HepG2 (cell line): ENCODE results near the gene OTOG. TPM values are rescaled to one million over a fixed set of nuclear protein-coding genes. Genes with fewer than 3 reads are reported as not detected.

Source experiments
- ATAC-seq: fragments of 200-7000 bp; cut with Tn5 transposase; 3 replicates; pipeline ENCODE4 v1.9.1; 2020; ENCODE audit warnings: mild to moderate bottlenecking, moderate library complexity
- BruUV-seq: library from RNA; stranded (reverse); fragments of 400-500 nt; replicated peaks from 2 replicates; lab custom pipeline; 2021; lab: Mats Ljungman, UMichigan
- CTCF ChIA-PET: fragments of 300-600 bp; formaldehyde crosslinking; extraction: SDS; loops from one replicate; lab custom pipeline; 2021; ENCODE audit warnings: low total read pairs, inconsistent platforms, low intra/inter-chr PET ratio; lab: Yijun Ruan, JAX
- POLR2A ChIA-PET: fragments of 350-600 bp; sonication (Branson Sonifier 250); formaldehyde crosslinking; loops from one replicate; lab custom pipeline; 2020; ENCODE audit warnings: antibody characterized with exemption, inconsistent platforms; lab: Yijun Ruan, JAX
- DNase-seq: peaks from one replicate; pipeline ENCODE4 v3.0.0-alpha.2; 2015; ENCODE audit warnings: low spot score
- FAIRE-seq: peaks from 3 replicates; lab custom pipeline; 2011; peaks lifted over from hg19 to GRCh38; lab: Jason Lieb, UNC
- H2AFZ ChIP-seq: one replicate; pipeline ENCODE4 v1.6.1; 2011; ENCODE audit warnings: low read length, inconsistent platforms
- H3K27ac ChIP-seq: fragments of 300-600 bp; 3 replicates; pipeline ENCODE4 v1.8.0; 2011; ENCODE audit warnings: mixed run types, mild to moderate bottlenecking, mixed read lengths, low read length, inconsistent platforms; ENCODE audit not compliant: insufficient read depth; ENCODE audit errors: extremely low read length
- H3K27me3 ChIP-seq, 2 experiments: fragments of 200-600 bp in 1 of 2; 2 replicates in 1 of 2; 3 replicates in 1 of 2; pipeline versions ENCODE4 v1.6.0 to v1.8.0; 2011; ENCODE audit warnings: low read length in 2 of 2, mild to moderate bottlenecking in 2 of 2, moderate library complexity in 2 of 2, inconsistent platforms in 1 of 2; ENCODE audit not compliant: insufficient read depth in 2 of 2, control insufficient read depth in 1 of 2
- H3K36me3 ChIP-seq, 2 experiments: fragments of 200-600 bp in 1 of 2; replicated peaks in 1 of 2; 2 replicates in 1 of 2; 3 replicates in 1 of 2; pipeline versions ENCODE4 v1.5.1 to v1.8.0; 2011; ENCODE audit warnings: low read length in 2 of 2, inconsistent platforms in 1 of 2; ENCODE audit not compliant: insufficient read depth in 2 of 2, control insufficient read depth in 1 of 2
- H3K4me1 ChIP-seq: 2 replicates; pipeline ENCODE4 v1.5.1; 2012; ENCODE audit warnings: low read length, inconsistent platforms; ENCODE audit not compliant: insufficient read depth
- H3K4me2 ChIP-seq: 2 replicates; pipeline ENCODE4 v1.6.0; 2011; ENCODE audit warnings: low read depth, low read length, inconsistent platforms
- H3K4me3 ChIP-seq, 3 experiments: fragments of 200-600 bp in 1 of 3; sonication (generic), shearing (Covaris generic) in 1 of 3; replicated peaks in 1 of 3; 2 replicates each; pipeline ENCODE4 v1.5.1; 2011 to 2016; ENCODE audit warnings: low read length in 3 of 3, inconsistent platforms in 2 of 3, low read depth in 2 of 3, mild to moderate bottlenecking in 2 of 3, control low read depth in 1 of 3, mixed read lengths in 1 of 3; ENCODE audit not compliant: insufficient read depth in 1 of 3
- H3K79me2 ChIP-seq: one replicate; pipeline ENCODE4 v1.6.1; 2011; ENCODE audit warnings: low read length, inconsistent platforms; ENCODE audit not compliant: insufficient read depth
- H3K9ac ChIP-seq: 2 replicates; pipeline ENCODE4 v1.6.0; 2011; ENCODE audit warnings: mild to moderate bottlenecking, low read depth, low read length, inconsistent platforms; ENCODE audit not compliant: insufficient read depth
- H3K9me3 ChIP-seq: 2 replicates; pipeline ENCODE4 v1.5.1; 2012; ENCODE audit warnings: mild to moderate bottlenecking, low read length
- H4K20me1 ChIP-seq: 2 replicates; pipeline ENCODE4 v1.6.0; 2011; ENCODE audit warnings: inconsistent platforms, mild to moderate bottlenecking, low read length, moderate library complexity; ENCODE audit not compliant: insufficient read depth
- CHCHD3 ChIP-seq: sonication (generic); formaldehyde crosslinking; IDR thresholded peaks from 2 replicates; pipeline ENCODE4 v1.8.0; 2022; ENCODE audit warnings: mild to moderate bottlenecking, missing genetic modification reagents, moderate library complexity
- CREBL2 ChIP-seq: sonication (generic); formaldehyde crosslinking; IDR thresholded peaks from 2 replicates; pipeline ENCODE4 v1.8.1; 2023; ENCODE audit warnings: missing genetic modification reagents, mild to moderate bottlenecking, borderline replicate concordance
- GFI1 ChIP-seq: sonication (generic); formaldehyde crosslinking; IDR thresholded peaks from 2 replicates; pipeline ENCODE4 v1.5.0; 2020; ENCODE audit warnings: missing genetic modification reagents, mild to moderate bottlenecking, borderline replicate concordance
- GPN1 ChIP-seq: sonication (generic); formaldehyde crosslinking; IDR thresholded peaks from 2 replicates; pipeline ENCODE4 v1.5.1; 2020; ENCODE audit warnings: missing genetic modification reagents, borderline replicate concordance
- KAT2B ChIP-seq: fragments of 150-350 bp; IDR thresholded peaks from 2 replicates; pipeline ENCODE4 v1.6.1; 2014; ENCODE audit warnings: low read depth, low read length, borderline replicate concordance
- KLF16 ChIP-seq, 2 experiments: sonication (generic) in 1 of 2; formaldehyde crosslinking in 1 of 2; IDR thresholded peaks; 2 replicates each; pipeline versions ENCODE4 v1.6.1 to v1.8.0; 2016 to 2023; ENCODE audit warnings: missing genetic modification reagents in 2 of 2, missing compliant biosample characterization in 1 of 2
- MEIS1 ChIP-seq: sonication (generic); formaldehyde crosslinking; IDR thresholded peaks from 2 replicates; pipeline ENCODE4 v1.9.0; 2021; ENCODE audit warnings: mild to moderate bottlenecking, missing genetic modification reagents, moderate library complexity, borderline replicate concordance
- NFIC ChIP-seq: IDR thresholded peaks from 2 replicates; pipeline ENCODE4 v1.6.1; 2012; ENCODE audit warnings: mild to moderate bottlenecking, low read length, inconsistent platforms
- NKX3-1 ChIP-seq: sonication (generic); formaldehyde crosslinking; IDR thresholded peaks from 2 replicates; pipeline ENCODE4 v1.5.0; 2020; ENCODE audit warnings: missing genetic modification reagents
- NONO ChIP-seq, 2 experiments: fragments of 450-650 bp in 1 of 2; sonication (generic) in 1 of 2; formaldehyde crosslinking in 1 of 2; IDR thresholded peaks in 1 of 2; conservative IDR thresholded peaks in 1 of 2; 2 replicates each; pipeline versions ENCODE4 v1.6.1 to v1.8.0; 2017 to 2022; ENCODE audit warnings: mild to moderate bottlenecking in 1 of 2, missing genetic modification reagents in 1 of 2, moderate library complexity in 1 of 2
- SRSF4 ChIP-seq: fragments of 200-400 bp; formaldehyde crosslinking; IDR thresholded peaks from one replicate; pipeline ENCODE4 v1.6.1; 2018; ENCODE audit warnings: mild to moderate bottlenecking, low read depth, low read length, moderate library complexity; ENCODE audit not compliant: poor library complexity, severe bottlenecking
- ZBTB39 ChIP-seq: sonication (generic); formaldehyde crosslinking; IDR thresholded peaks from 2 replicates; pipeline ENCODE4 v1.5.0; 2020; ENCODE audit warnings: missing genetic modification reagents
- ZFX ChIP-seq: sonication (generic); formaldehyde crosslinking; IDR thresholded peaks from 2 replicates; pipeline ENCODE4 v1.4.0; 2020; ENCODE audit warnings: mild to moderate bottlenecking, low read depth, missing genetic modification reagents, moderate library complexity
- ZNF281 ChIP-seq: sonication (generic); formaldehyde crosslinking; IDR thresholded peaks from 2 replicates; pipeline ENCODE4 v1.4.0; 2020; ENCODE audit warnings: missing genetic modification reagents, borderline replicate concordance
- ZNF350 ChIP-seq: sonication (generic); formaldehyde crosslinking; IDR thresholded peaks from 2 replicates; pipeline ENCODE4 v1.4.0; 2020; ENCODE audit warnings: mild to moderate bottlenecking, low read depth, missing genetic modification reagents, borderline replicate concordance
- ZSCAN30 ChIP-seq: sonication (generic); formaldehyde crosslinking; IDR thresholded peaks from 2 replicates; pipeline ENCODE4 v1.5.0; 2020; ENCODE audit warnings: mild to moderate bottlenecking, missing genetic modification reagents
- WGBS: methylation state at CpG from one replicate; pipeline ENCODE4 v1.1.6; 2017; ENCODE audit warnings: low lambda C conversion rate; 5-methylcytosine and 5-hydroxymethylcytosine counted together
- in situ Hi-C: cut with HindIII; loops from 2 replicates; pipeline ENCODE4 v1.10.0; 2017; ENCODE audit warnings: low pct_unique_long_range_greater_than_20kb; ENCODE audit not compliant: extremely low pct_ligation_motif_present
- intact Hi-C: fragments of 100-400 bp; cut with micrococcal nuclease; formaldehyde crosslinking; loops from one replicate; pipeline ENCODE4 v1.10.0; 2022; ENCODE audit not compliant: unreplicated experiment
- polyA plus RNA-seq, 8 experiments: library from polyadenylated mRNA; depleted of rRNA in 3 of 8; stranded (reverse) in 7 of 8; unstranded in 1 of 8; fragments of >200 nt; fragmentation: Illumina TruSeq in 4 of 8; extraction: Trizol in 4 of 8; gene quantifications; 2 replicates each; pipeline versions ENCODE4 v1.2.1 to v1.2.3, GENCODE V29; 2011 to 2016; ENCODE audit warnings: low read depth in 4 of 8, missing spikeins in 1 of 8, mixed read lengths in 1 of 8; ENCODE audit not compliant: insufficient read depth in 1 of 8
- total RNA-seq, 5 experiments: library from RNA; depleted of rRNA; stranded (reverse); fragments of >200 nt; fragmentation: Illumina TruSeq; extraction: Trizol; gene quantifications; 2 replicates each; pipeline ENCODE4 v1.2.3, GENCODE V29; 2016; ENCODE audit warnings: low read depth in 1 of 5
- TF ChIP-seq, protein P1 (sequence below): sonication (generic); formaldehyde crosslinking; IDR thresholded peaks from 2 replicates; pipeline ENCODE4 v1.4.0; 2020; ENCODE audit warnings: low read depth, mild to moderate bottlenecking, missing genetic modification reagents

The OTOG gene
- total and polyA plus RNA-seq, 2 of the 13 experiments (the other 11 are each of a cell fraction or from before 2014, with no cell fraction given) = not detected

- TF ChIP-seq KLF16 (CRISPR knock-in tag; IDR thresholded peaks at IDR 0.05) (no peak), MEIS1 (no peak), KAT2B (no peak), GPN1 (CRISPR knock-in tag) (no peak), ZSCAN30 (CRISPR knock-in tag) (no peak), ZNF350 (CRISPR knock-in tag) (no peak), CREBL2 (CRISPR knock-in tag) (no peak)
Measured at GRCh38 chr11:17652556-17652955, 105.5 kb downstream of the OTOG start (continued).

GRCh38 chr11:17653611-17654010 lies 106.6 kb downstream of the OTOG start:
- H3K36me3 ChIP-seq = no peaks in the 10 kb centered on the region
- no peak for FAIRE-seq
- no peaks in the 10 kb centered on the region for H4K20me1 ChIP-seq
- no peak overlapping the region for H3K4me3 ChIP-seq
- ATAC-seq = no peak
- in situ Hi-C loops (no loop called here), intact Hi-C loops (no loop called here)
- WGBS = 0% methylated on average over 3 of the region's 10 CpGs
- CTCF ChIA-PET = no interaction called here
- H3K9ac ChIP-seq = no peak overlapping the region
- H3K4me2 ChIP-seq = no peak overlapping the region
- no peak overlapping the region for H3K27ac ChIP-seq
- no TSS peak for BruUV-seq
- DNase-seq = no peak
- peaks cover 13% of the 10 kb centered on the region for H3K4me1 ChIP-seq
- no peak overlapping the region for H2AFZ ChIP-seq
- H3K27me3 ChIP-seq = peaks cover 3 to 44% of the 10 kb centered on the region in 2 experiments; a peak in 4 of 5 replicates
- POLR2A ChIA-PET = no interaction called here
- no peaks in the 10 kb centered on the region for H3K79me2 ChIP-seq
- H3K9me3 ChIP-seq = no peaks in the 10 kb centered on the region
- TF ChIP-seq NFIC (no peak), SRSF4 (no peak), NKX3-1 (CRISPR knock-in tag) (no peak), ZFX (CRISPR knock-in tag) (no peak), NONO (IDR thresholded peaks at IDR 0.05) (no peak), NONO (CRISPR knock-in tag; conservative IDR thresholded peaks at IDR 0.05) (no peak), ZNF281 (CRISPR knock-in tag) (no peak), GFI1 (no peak), ZBTB39 (CRISPR knock-in tag) (no peak), CHCHD3 (CRISPR knock-in tag) (no peak)
- TF ChIP-seq, protein P1, sequence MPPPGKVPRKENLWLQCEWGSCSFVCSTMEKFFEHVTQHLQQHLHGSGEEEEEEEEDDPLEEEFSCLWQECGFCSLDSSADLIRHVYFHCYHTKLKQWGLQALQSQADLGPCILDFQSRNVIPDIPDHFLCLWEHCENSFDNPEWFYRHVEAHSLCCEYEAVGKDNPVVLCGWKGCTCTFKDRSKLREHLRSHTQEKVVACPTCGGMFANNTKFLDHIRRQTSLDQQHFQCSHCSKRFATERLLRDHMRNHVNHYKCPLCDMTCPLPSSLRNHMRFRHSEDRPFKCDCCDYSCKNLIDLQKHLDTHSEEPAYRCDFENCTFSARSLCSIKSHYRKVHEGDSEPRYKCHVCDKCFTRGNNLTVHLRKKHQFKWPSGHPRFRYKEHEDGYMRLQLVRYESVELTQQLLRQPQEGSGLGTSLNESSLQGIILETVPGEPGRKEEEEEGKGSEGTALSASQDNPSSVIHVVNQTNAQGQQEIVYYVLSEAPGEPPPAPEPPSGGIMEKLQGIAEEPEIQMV (CRISPR knock-in tag) = no peak
